NB4 (cell line): ENCODE results near the gene METTL25.

Experiments used
- DNase-seq: peaks from one replicate; pipeline ENCODE4 v3.0.0; 2010; ENCODE audit warnings: low read depth
- H3K4me3 ChIP-seq: one replicate; pipeline ENCODE4 v1.5.1; 2011; ENCODE audit warnings: mild to moderate bottlenecking, low read depth, low read length, moderate library complexity
- POLR2A ChIP-seq: IDR thresholded peaks from 2 replicates; pipeline ENCODE4 v1.6.1; 2011; ENCODE audit warnings: mild to moderate bottlenecking; ENCODE audit not compliant: insufficient read length; ENCODE audit errors: extremely low read depth
- TF ChIP-seq, protein P1 (sequence below): IDR thresholded peaks from one replicate; pipeline ENCODE4 v1.5.1; 2012; ENCODE audit warnings: low read depth, low read length

The METTL25 gene

DNA sequence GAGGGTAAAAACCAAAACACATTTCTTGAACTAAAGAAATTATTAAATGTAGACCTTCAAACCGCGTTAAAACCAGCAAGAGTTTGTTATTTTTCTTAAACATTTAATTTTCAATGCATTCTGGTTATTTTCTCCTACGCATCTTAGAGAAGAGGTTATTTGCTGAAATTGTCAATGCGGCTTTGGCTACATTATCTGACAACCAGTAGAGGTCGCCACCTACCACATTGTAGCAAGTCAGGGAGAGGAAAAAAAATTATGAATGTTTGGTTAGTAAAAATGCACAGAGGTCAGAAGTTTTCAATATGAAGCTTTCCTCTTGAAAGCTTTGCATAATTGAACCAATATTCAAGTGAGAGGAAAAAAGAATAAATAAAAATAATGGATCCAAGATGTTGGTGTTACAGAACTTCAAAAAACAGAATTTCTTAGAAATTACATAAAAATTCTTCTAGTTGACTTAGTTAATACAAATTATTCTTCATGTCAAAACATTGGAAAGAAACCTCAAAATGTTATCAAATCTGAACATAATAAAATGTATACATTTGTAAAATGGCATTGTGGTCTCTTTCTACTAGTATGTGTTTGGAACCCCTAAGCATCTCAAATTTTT is 168.9 kb downstream of the METTL25 start:
- peak; percentile 75 for DNase-seq
- TF ChIP-seq POLR2A: no peak
- TF ChIP-seq, protein P1, sequence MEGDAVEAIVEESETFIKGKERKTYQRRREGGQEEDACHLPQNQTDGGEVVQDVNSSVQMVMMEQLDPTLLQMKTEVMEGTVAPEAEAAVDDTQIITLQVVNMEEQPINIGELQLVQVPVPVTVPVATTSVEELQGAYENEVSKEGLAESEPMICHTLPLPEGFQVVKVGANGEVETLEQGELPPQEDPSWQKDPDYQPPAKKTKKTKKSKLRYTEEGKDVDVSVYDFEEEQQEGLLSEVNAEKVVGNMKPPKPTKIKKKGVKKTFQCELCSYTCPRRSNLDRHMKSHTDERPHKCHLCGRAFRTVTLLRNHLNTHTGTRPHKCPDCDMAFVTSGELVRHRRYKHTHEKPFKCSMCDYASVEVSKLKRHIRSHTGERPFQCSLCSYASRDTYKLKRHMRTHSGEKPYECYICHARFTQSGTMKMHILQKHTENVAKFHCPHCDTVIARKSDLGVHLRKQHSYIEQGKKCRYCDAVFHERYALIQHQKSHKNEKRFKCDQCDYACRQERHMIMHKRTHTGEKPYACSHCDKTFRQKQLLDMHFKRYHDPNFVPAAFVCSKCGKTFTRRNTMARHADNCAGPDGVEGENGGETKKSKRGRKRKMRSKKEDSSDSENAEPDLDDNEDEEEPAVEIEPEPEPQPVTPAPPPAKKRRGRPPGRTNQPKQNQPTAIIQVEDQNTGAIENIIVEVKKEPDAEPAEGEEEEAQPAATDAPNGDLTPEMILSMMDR: peak; percentile 86
- no peak overlapping the region for H3K4me3 ChIP-seq
